Gastroesophageal sphincter (tissue), 3 donors: Measurements from ENCODE around the gene KIF5C.

Source experiments
- CTCF ChIP-seq, 4 experiments: fragments of 200-600 bp in 2 of 4; fragments of 450-650 bp in 2 of 4; sonication (generic) in 1 of 4; IDR thresholded peaks; one replicate each; pipeline ENCODE4 v1.5.1; 2017 to 2019; ENCODE audit warnings: antibody characterized with exemption in 4 of 4, mild to moderate bottlenecking in 2 of 4, moderate library complexity in 2 of 4
- EP300 ChIP-seq: sonication (generic); formaldehyde crosslinking; IDR thresholded peaks from one replicate; pipeline ENCODE4 v1.6.1; 2017; ENCODE audit warnings: antibody characterized with exemption, mild to moderate bottlenecking
- POLR2A ChIP-seq, 2 donors: fragments of 450-650 bp; IDR thresholded peaks; one replicate each; pipeline ENCODE4 v1.6.1; 2017; ENCODE audit warnings: antibody characterized with exemption in 2 of 2, mild to moderate bottlenecking in 2 of 2, moderate library complexity in 1 of 2
- POLR2AphosphoS5 ChIP-seq: sonication (generic); formaldehyde crosslinking; IDR thresholded peaks from one replicate; pipeline ENCODE4 v1.6.1; 2017; ENCODE audit warnings: antibody characterized with exemption

GRCh38 chr2:148948868-148949267 lies 73.8 kb downstream of the KIF5C start:
- TF ChIP-seq CTCF (IDR thresholded peaks at IDR 0.05) (no peak), POLR2A (IDR thresholded peaks at IDR 0.05) (no peak), POLR2AphosphoS5 (no peak), EP300 (no peak)
